H9 (cell line): Measurements from ENCODE around the gene NAIF1. TPM values are rescaled to one million over a fixed set of nuclear protein-coding genes. Genes with fewer than 3 reads are reported as not detected.

ENCODE experiments used
- DNase-seq: peaks from one replicate; pipeline ENCODE4 v3.0.0-alpha.2; 2017
- H2AFZ ChIP-seq: one replicate; pipeline ENCODE4 v1.6.1; 2013; ENCODE audit warnings: mild to moderate bottlenecking, low read length, control low read depth, moderate library complexity
- H2AK5ac ChIP-seq: 2 replicates; pipeline ENCODE4 v1.6.1; 2013; ENCODE audit warnings: low read length, control low read depth, mixed read lengths; ENCODE audit not compliant: insufficient read length
- H2BK120ac ChIP-seq: one replicate; pipeline ENCODE4 v1.6.1; 2013; ENCODE audit warnings: low read depth, mild to moderate bottlenecking, low read length, control low read depth, inconsistent platforms; ENCODE audit not compliant: poor library complexity, severe bottlenecking
- H2BK12ac ChIP-seq: 2 replicates; pipeline ENCODE4 v1.6.1; 2013; ENCODE audit warnings: low read length, control low read depth, mixed read lengths, low read depth; ENCODE audit not compliant: insufficient read length
- H2BK15ac ChIP-seq: 2 replicates; pipeline ENCODE4 v1.6.1; 2013; ENCODE audit warnings: low read depth, low read length, control low read depth
- H2BK20ac ChIP-seq: one replicate; pipeline ENCODE4 v1.6.1; 2013; ENCODE audit warnings: low read depth, mild to moderate bottlenecking, low read length, control low read depth, inconsistent platforms; ENCODE audit not compliant: poor library complexity, severe bottlenecking
- H2BK5ac ChIP-seq: 2 replicates; pipeline ENCODE4 v1.6.1; 2013; ENCODE audit warnings: low read length, control low read depth, mixed read lengths; ENCODE audit not compliant: insufficient read length
- H3K14ac ChIP-seq: 2 replicates; pipeline ENCODE4 v1.6.1; 2013; ENCODE audit warnings: low read length, control low read depth; ENCODE audit not compliant: insufficient read depth
- H3K18ac ChIP-seq: 2 replicates; pipeline ENCODE4 v1.6.1; 2013; ENCODE audit warnings: low read depth, mild to moderate bottlenecking, mixed read lengths, low read length, control low read depth; ENCODE audit not compliant: insufficient read length
- H3K23ac ChIP-seq: 2 replicates; pipeline ENCODE4 v1.6.1; 2013; ENCODE audit warnings: low read length, control low read depth, mixed read lengths, low read depth; ENCODE audit not compliant: insufficient read length
- H3K23me2 ChIP-seq: 2 replicates; pipeline ENCODE4 v1.6.1; 2013; ENCODE audit warnings: low read depth, mild to moderate bottlenecking, mixed read lengths, low read length, control low read depth; ENCODE audit not compliant: insufficient read length, poor library complexity, severe bottlenecking
- H3K27ac ChIP-seq: 2 replicates; pipeline ENCODE4 v1.5.1; 2013; ENCODE audit warnings: low read length, control low read depth, mixed read lengths, low read depth; ENCODE audit not compliant: insufficient read length
- H3K27me3 ChIP-seq: 2 replicates; pipeline ENCODE4 v1.6.1; 2013; ENCODE audit warnings: low read length, control low read depth, inconsistent platforms; ENCODE audit not compliant: insufficient read depth
- H3K4ac ChIP-seq: 2 replicates; pipeline ENCODE4 v1.6.1; 2013; ENCODE audit warnings: low read depth, mild to moderate bottlenecking, control low read depth, inconsistent platforms, low read length, moderate library complexity
- H3K4me1 ChIP-seq: 2 replicates; pipeline ENCODE4 v1.6.1; 2013; ENCODE audit warnings: low read length, control low read depth, inconsistent platforms; ENCODE audit not compliant: insufficient read depth
- H3K4me2 ChIP-seq: 2 replicates; pipeline ENCODE4 v1.6.1; 2013; ENCODE audit warnings: low read length, control low read depth, mixed read lengths; ENCODE audit not compliant: insufficient read length, insufficient read depth
- H3K56ac ChIP-seq: 2 replicates; pipeline ENCODE4 v1.6.1; 2013; ENCODE audit warnings: low read depth, mild to moderate bottlenecking, mixed read lengths, low read length, control low read depth; ENCODE audit not compliant: insufficient read length
- H3K79me1 ChIP-seq: 2 replicates; pipeline ENCODE4 v1.6.1; 2013; ENCODE audit warnings: low read depth, mild to moderate bottlenecking, moderate library complexity, low read length, control low read depth, inconsistent platforms; ENCODE audit not compliant: insufficient read depth, poor library complexity, severe bottlenecking
- H3K79me2 ChIP-seq: 2 replicates; pipeline ENCODE4 v1.6.1; 2013; ENCODE audit warnings: low read length, control low read depth, inconsistent platforms; ENCODE audit not compliant: insufficient read depth
- H3K9ac ChIP-seq: 2 replicates; pipeline ENCODE4 v1.6.1; 2013; ENCODE audit warnings: low read length, control low read depth, mixed read lengths; ENCODE audit not compliant: insufficient read length; ENCODE audit errors: extremely low read depth
- H3K9me3 ChIP-seq: one replicate; pipeline ENCODE4 v1.6.1; 2013; ENCODE audit warnings: low read depth, low read length, inconsistent platforms; ENCODE audit not compliant: control insufficient read depth
- H3T11ph ChIP-seq: one replicate; pipeline ENCODE4 v1.6.1; 2013; ENCODE audit warnings: mild to moderate bottlenecking, low read length, control low read depth, inconsistent platforms
- H4K20me1 ChIP-seq: one replicate; pipeline ENCODE4 v1.6.1; 2013; ENCODE audit not compliant: control insufficient read depth, insufficient read length, insufficient read depth
- H4K5ac ChIP-seq: 2 replicates; pipeline ENCODE4 v1.6.1; 2013; ENCODE audit warnings: low read depth, mild to moderate bottlenecking, mixed read lengths, low read length, control low read depth; ENCODE audit not compliant: insufficient read length
- H4K8ac ChIP-seq: replicated peaks from 2 replicates; pipeline ENCODE4 v1.6.1; 2013; ENCODE audit warnings: low read length, control low read depth, mixed read lengths, low read depth; ENCODE audit not compliant: insufficient read length
- H4K91ac ChIP-seq: 2 replicates; pipeline ENCODE4 v1.6.1; 2013; ENCODE audit warnings: low read depth, mild to moderate bottlenecking, moderate library complexity, mixed read lengths, low read length, control low read depth; ENCODE audit not compliant: insufficient read length
- H3K27ac Mint-ChIP-seq, 3 experiments: 2 replicates in 2 of 3; 3 replicates in 1 of 3; pipeline ENCODE4 v1.8.0; 2020 to 2021; ENCODE audit warnings: mixed read lengths in 3 of 3, mild to moderate bottlenecking in 1 of 3, moderate library complexity in 1 of 3
- H3K27me3 Mint-ChIP-seq: 2 replicates; pipeline ENCODE4 v1.8.0; 2021; ENCODE audit warnings: low read depth, mild to moderate bottlenecking, moderate library complexity, mixed read lengths
- H3K36me3 Mint-ChIP-seq, 3 experiments: 2 replicates in 2 of 3; 3 replicates in 1 of 3; pipeline ENCODE4 v1.8.0; 2020 to 2021; ENCODE audit warnings: low read depth in 3 of 3, mixed read lengths in 3 of 3; ENCODE audit not compliant: insufficient read depth in 1 of 3
- H3K4me1 Mint-ChIP-seq, 2 experiments: 2 replicates each; pipeline ENCODE4 v1.8.0; 2020; ENCODE audit warnings: mixed read lengths in 2 of 2
- H3K4me3 Mint-ChIP-seq, 2 experiments: 2 replicates in 1 of 2; 3 replicates in 1 of 2; pipeline ENCODE4 v1.8.0; 2020 to 2021; ENCODE audit warnings: mild to moderate bottlenecking in 2 of 2, mixed read lengths in 2 of 2, moderate library complexity in 1 of 2
- H3K9me3 Mint-ChIP-seq, 2 experiments: 2 replicates in 1 of 2; 3 replicates in 1 of 2; pipeline ENCODE4 v1.8.0; 2020; ENCODE audit warnings: mild to moderate bottlenecking in 2 of 2, mixed read lengths in 2 of 2, moderate library complexity in 1 of 2
- CTCF ChIP-seq: fragments of 200-600 bp; sonication (generic); conservative IDR thresholded peaks from 3 replicates; pipeline ENCODE4 v1.8.0; 2021; ENCODE audit warnings: antibody characterized with exemption, mild to moderate bottlenecking
- WGBS: extraction: QIAGEN DNeasy Blood & Tissue Kit; methylation state at CpG from one replicate; pipeline ENCODE4 v1.1.7; 2013; ENCODE audit warnings: missing lambda C conversion rate, low lambda C conversion rate, mixed read lengths; ENCODE audit not compliant: insufficient read length; ENCODE audit errors: extremely low coverage; 5-methylcytosine and 5-hydroxymethylcytosine counted together
- total RNA-seq: library from RNA; stranded (reverse); gene quantifications from 2 replicates; pipeline ENCODE4 v1.2.1, GENCODE V29; 2021

The NAIF1 gene
- total RNA-seq, 1 experiment from 2014 or later = 6.3 TPM

GRCh38 chr9:128047231-128047630 lies 19.9 kb downstream of the NAIF1 start:
- H3K4me1 ChIP-seq = no peaks in the 10 kb centered on the region
- no peak overlapping the region for H3T11ph ChIP-seq
- H3K27me3 Mint-ChIP-seq = peaks cover 4% of the 10 kb centered on the region
- H3K27me3 ChIP-seq = no peaks in the 10 kb centered on the region
- no peak overlapping the region for H2BK20ac ChIP-seq
- H3K4me1 Mint-ChIP-seq = peaks cover 0 to 8% of the 10 kb centered on the region in 2 experiments; a peak in 3 of 4 replicates
- no peaks in the 10 kb centered on the region; a peak in 1 of 5 replicates for H3K9me3 Mint-ChIP-seq
- no peaks in the 10 kb centered on the region for H3K23me2 ChIP-seq
- no peaks in the 10 kb centered on the region for H3K79me1 ChIP-seq
- H2AK5ac ChIP-seq = no peak overlapping the region
- H2BK120ac ChIP-seq = no peak overlapping the region
- no CpG with 5 or more reads among the region's 6 CpGs for WGBS
- H3K56ac ChIP-seq = no peak overlapping the region
- H3K23ac ChIP-seq = no peak overlapping the region
- no peak for DNase-seq
- H2BK12ac ChIP-seq = no peak overlapping the region
- no peaks in the 10 kb centered on the region for H3K9me3 ChIP-seq
- no peak overlapping the region for H2BK15ac ChIP-seq
- no peak overlapping the region for H4K91ac ChIP-seq
- no peak overlapping the region for H3K27ac ChIP-seq
- H3K4ac ChIP-seq = no peak overlapping the region
- no peak overlapping the region for H3K4me2 ChIP-seq
- no peaks in the 10 kb centered on the region for H3K36me3 Mint-ChIP-seq
- H2BK5ac ChIP-seq = no peak overlapping the region
- no peak overlapping the region for H3K14ac ChIP-seq
- H3K9ac ChIP-seq = no peak overlapping the region
- no peak overlapping the region for H3K18ac ChIP-seq
- no peak for TF ChIP-seq CTCF
- H3K79me2 ChIP-seq = no peaks in the 10 kb centered on the region
- H3K4me3 Mint-ChIP-seq = no peak overlapping the region
- H3K27ac Mint-ChIP-seq = no peak overlapping the region
- no peaks in the 10 kb centered on the region for H4K20me1 ChIP-seq
- no peak overlapping the region for H4K5ac ChIP-seq
- H4K8ac ChIP-seq = no peak overlapping the region
- H2AFZ ChIP-seq = no peak overlapping the region
